B cell (primary cell): ENCODE measurements around the gene KIRREL3.

ENCODE experiments used
- EZH2 ChIP-seq: IDR thresholded peaks from 2 replicates; pipeline ENCODE4 v1.6.1; 2012; ENCODE audit warnings: borderline replicate concordance, low read depth, mild to moderate bottlenecking, moderate library complexity, low read length; ENCODE audit not compliant: insufficient read depth, poor library complexity, severe bottlenecking
- TF ChIP-seq, protein P1 (sequence below): fragments of 200-600 bp; IDR thresholded peaks from one replicate; pipeline ENCODE4 v1.8.0; 2022; ENCODE audit warnings: antibody characterized with exemption, mild to moderate bottlenecking

GRCh38 chr11:126938718-126939117, 61.9 kb downstream of the KIRREL3 start:
- TF ChIP-seq, protein P1, sequence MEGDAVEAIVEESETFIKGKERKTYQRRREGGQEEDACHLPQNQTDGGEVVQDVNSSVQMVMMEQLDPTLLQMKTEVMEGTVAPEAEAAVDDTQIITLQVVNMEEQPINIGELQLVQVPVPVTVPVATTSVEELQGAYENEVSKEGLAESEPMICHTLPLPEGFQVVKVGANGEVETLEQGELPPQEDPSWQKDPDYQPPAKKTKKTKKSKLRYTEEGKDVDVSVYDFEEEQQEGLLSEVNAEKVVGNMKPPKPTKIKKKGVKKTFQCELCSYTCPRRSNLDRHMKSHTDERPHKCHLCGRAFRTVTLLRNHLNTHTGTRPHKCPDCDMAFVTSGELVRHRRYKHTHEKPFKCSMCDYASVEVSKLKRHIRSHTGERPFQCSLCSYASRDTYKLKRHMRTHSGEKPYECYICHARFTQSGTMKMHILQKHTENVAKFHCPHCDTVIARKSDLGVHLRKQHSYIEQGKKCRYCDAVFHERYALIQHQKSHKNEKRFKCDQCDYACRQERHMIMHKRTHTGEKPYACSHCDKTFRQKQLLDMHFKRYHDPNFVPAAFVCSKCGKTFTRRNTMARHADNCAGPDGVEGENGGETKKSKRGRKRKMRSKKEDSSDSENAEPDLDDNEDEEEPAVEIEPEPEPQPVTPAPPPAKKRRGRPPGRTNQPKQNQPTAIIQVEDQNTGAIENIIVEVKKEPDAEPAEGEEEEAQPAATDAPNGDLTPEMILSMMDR = no peak
- no peak for TF ChIP-seq EZH2
